ENCODE results near the gene CXorf49. TPM values are rescaled to one million over a fixed set of nuclear protein-coding genes. Genes with fewer than 3 reads are reported as not detected.
"Not testable (repeated sequence)": the region's sequence is repeated elsewhere in the genome, so short reads cannot be mapped to it uniquely, and the experiment has no call there.

The CXorf49 gene
- total RNA-seq = not detected in 3 replicates

GRCh38 chrX:71718185-71718584 lies at the start of gene CXorf49:
CXorf49 (minus strand) TSS chrX:71718285; CDS start chrX:71718151, 134 bp downstream.
- not testable (repeated sequence) for H3K27me3 Mint-ChIP-seq (ENCODE audit: low read depth); H3K27ac Mint-ChIP-seq; H3K4me3 Mint-ChIP-seq; H3K36me3 Mint-ChIP-seq; H3K4me1 Mint-ChIP-seq; H3K9me3 Mint-ChIP-seq; DNase-seq (ENCODE audit: low spot score in 2 of 2, unreplicated experiment in 2 of 2)

- not testable (repeated sequence) for H3K4me3 Mint-ChIP-seq; DNase-seq (ENCODE audit: low spot score in 2 of 2, unreplicated experiment in 2 of 2); H3K27me3 Mint-ChIP-seq (ENCODE audit: low read depth); H3K4me1 Mint-ChIP-seq; H3K27ac Mint-ChIP-seq; H3K9me3 Mint-ChIP-seq; H3K36me3 Mint-ChIP-seq
Observed at GRCh38 chrX:71767134-71767533, 49.0 kb upstream of the CXorf49 start.

GRCh38 chrX:71765613-71766012 lies 47.5 kb upstream of the CXorf49 start:
- not testable (repeated sequence) for H3K9me3 Mint-ChIP-seq; H3K27ac Mint-ChIP-seq; H3K27me3 Mint-ChIP-seq (ENCODE audit: low read depth); H3K36me3 Mint-ChIP-seq; H3K4me3 Mint-ChIP-seq; DNase-seq (ENCODE audit: low spot score in 2 of 2, unreplicated experiment in 2 of 2); H3K4me1 Mint-ChIP-seq

GRCh38 chrX:71764832-71765231 lies 46.7 kb upstream of the CXorf49 start:
- not testable (repeated sequence) for H3K27me3 Mint-ChIP-seq (ENCODE audit: low read depth); H3K4me1 Mint-ChIP-seq; H3K4me3 Mint-ChIP-seq; H3K36me3 Mint-ChIP-seq; H3K9me3 Mint-ChIP-seq; H3K27ac Mint-ChIP-seq; DNase-seq (ENCODE audit: low spot score in 2 of 2, unreplicated experiment in 2 of 2)

GRCh38 chrX:71763049-71763448 lies 45.0 kb upstream of the CXorf49 start, which contains the start of gene CXorf49B:
CXorf49B (plus strand) TSS chrX:71763349; CDS start chrX:71763424, 75 bp downstream.
- not testable (repeated sequence) for H3K27me3 Mint-ChIP-seq (ENCODE audit: low read depth); H3K9me3 Mint-ChIP-seq; H3K4me1 Mint-ChIP-seq; H3K4me3 Mint-ChIP-seq; H3K36me3 Mint-ChIP-seq; H3K27ac Mint-ChIP-seq; DNase-seq (ENCODE audit: low spot score in 2 of 2, unreplicated experiment in 2 of 2)

- not testable (repeated sequence) for H3K36me3 Mint-ChIP-seq; H3K27me3 Mint-ChIP-seq (ENCODE audit: low read depth); DNase-seq (ENCODE audit: low spot score in 2 of 2, unreplicated experiment in 2 of 2); H3K4me3 Mint-ChIP-seq; H3K9me3 Mint-ChIP-seq; H3K4me1 Mint-ChIP-seq; H3K27ac Mint-ChIP-seq
Observed at GRCh38 chrX:71760688-71761281, 42.7 kb upstream of the CXorf49 start.

GRCh38 chrX:71720289-71720886 lies 2.3 kb upstream of the CXorf49 start:
- H3K4me3 Mint-ChIP-seq; DNase-seq (ENCODE audit: low spot score in 2 of 2, unreplicated experiment in 2 of 2): not testable (repeated sequence)

GRCh38 chrX:71719195-71719594 lies 1.1 kb upstream of the CXorf49 start:
- not testable (repeated sequence) for H3K9me3 Mint-ChIP-seq; H3K27me3 Mint-ChIP-seq (ENCODE audit: low read depth); H3K4me1 Mint-ChIP-seq; H3K27ac Mint-ChIP-seq; H3K4me3 Mint-ChIP-seq; H3K36me3 Mint-ChIP-seq
- DNase-seq (ENCODE audit: low spot score in 2 of 2, unreplicated experiment in 2 of 2) = peak in 1 of 2 experiments; percentile 6

More at GRCh38 chrX:71720289-71720886, 2.3 kb upstream of the CXorf49 start:
- not testable (repeated sequence) for H3K27ac Mint-ChIP-seq; H3K9me3 Mint-ChIP-seq; H3K27me3 Mint-ChIP-seq (ENCODE audit: low read depth); H3K36me3 Mint-ChIP-seq; H3K4me1 Mint-ChIP-seq

- not testable (repeated sequence) for H3K36me3 Mint-ChIP-seq; H3K4me1 Mint-ChIP-seq; H3K27ac Mint-ChIP-seq; DNase-seq (ENCODE audit: low spot score in 2 of 2, unreplicated experiment in 2 of 2); H3K9me3 Mint-ChIP-seq; H3K27me3 Mint-ChIP-seq (ENCODE audit: low read depth); H3K4me3 Mint-ChIP-seq
Observed at GRCh38 chrX:71716323-71716722, 1.8 kb downstream of the CXorf49 start.

- not testable (repeated sequence) for H3K4me3 Mint-ChIP-seq; H3K4me1 Mint-ChIP-seq; H3K27me3 Mint-ChIP-seq (ENCODE audit: low read depth); DNase-seq (ENCODE audit: low spot score in 2 of 2, unreplicated experiment in 2 of 2); H3K9me3 Mint-ChIP-seq; H3K27ac Mint-ChIP-seq; H3K36me3 Mint-ChIP-seq
Observed at GRCh38 chrX:71715551-71715950, 2.5 kb downstream of the CXorf49 start.

GRCh38 chrX:71714064-71714463 lies 4.0 kb downstream of the CXorf49 start:
- DNase-seq (ENCODE audit: low spot score in 2 of 2, unreplicated experiment in 2 of 2); H3K4me3 Mint-ChIP-seq; H3K27ac Mint-ChIP-seq: not testable (repeated sequence)

GRCh38 chrX:71702853-71703252 lies 15.2 kb downstream of the CXorf49 start:
- not testable (repeated sequence) for H3K27ac Mint-ChIP-seq; DNase-seq (ENCODE audit: low spot score in 2 of 2, unreplicated experiment in 2 of 2); H3K36me3 Mint-ChIP-seq; H3K27me3 Mint-ChIP-seq (ENCODE audit: low read depth); H3K9me3 Mint-ChIP-seq; H3K4me3 Mint-ChIP-seq; H3K4me1 Mint-ChIP-seq

More at GRCh38 chrX:71714064-71714463, 4.0 kb downstream of the CXorf49 start:
- not testable (repeated sequence) for H3K4me1 Mint-ChIP-seq; H3K9me3 Mint-ChIP-seq; H3K27me3 Mint-ChIP-seq (ENCODE audit: low read depth); H3K36me3 Mint-ChIP-seq

GRCh38 chrX:71699023-71699344 lies 19.1 kb downstream of the CXorf49 start:
- not testable (repeated sequence) for H3K4me3 Mint-ChIP-seq; H3K27me3 Mint-ChIP-seq (ENCODE audit: low read depth); DNase-seq (ENCODE audit: low spot score in 2 of 2, unreplicated experiment in 2 of 2); H3K36me3 Mint-ChIP-seq; H3K27ac Mint-ChIP-seq; H3K4me1 Mint-ChIP-seq; H3K9me3 Mint-ChIP-seq

GRCh38 chrX:71698299-71699022 lies 19.6 kb downstream of the CXorf49 start:
- not testable (repeated sequence) for H3K4me3 Mint-ChIP-seq; H3K27me3 Mint-ChIP-seq (ENCODE audit: low read depth); H3K36me3 Mint-ChIP-seq; H3K4me1 Mint-ChIP-seq; H3K27ac Mint-ChIP-seq; H3K9me3 Mint-ChIP-seq; DNase-seq (ENCODE audit: low spot score in 2 of 2, unreplicated experiment in 2 of 2)
